Activated T-helper 1 cell treated with anti-CD3 and anti-CD28 coated beads, Interleukin-12 subunit alpha, Interleukin-12 subunit beta, Interleukin-2, Interleukin-4 antibody, amounts not matched to agents 30 ng/mL and 10 ng/mL and 1 ng/mL, durations not matched to agents 14 hours and 24 hours and 36 hours (primary cell): ENCODE data around the gene ADH1B. TPM values are rescaled to one million over a fixed set of nuclear protein-coding genes. Genes with fewer than 3 reads are reported as not detected.

Source experiments
- DNase-seq: peaks from one replicate; pipeline ENCODE4 v3.0.0; 2021; ENCODE audit warnings: low spot score
- H3K27ac Mint-ChIP-seq: one replicate; pipeline ENCODE4 v1.8.0; 2021; ENCODE audit warnings: mild to moderate bottlenecking, mixed read lengths
- H3K27me3 Mint-ChIP-seq: one replicate; pipeline ENCODE4 v1.8.0; 2022; ENCODE audit warnings: mild to moderate bottlenecking, moderate library complexity, mixed read lengths; ENCODE audit not compliant: insufficient read depth
- H3K36me3 Mint-ChIP-seq: one replicate; pipeline ENCODE4 v1.8.0; 2021; ENCODE audit warnings: low read depth, mixed read lengths
- H3K4me1 Mint-ChIP-seq: one replicate; pipeline ENCODE4 v1.8.0; 2021; ENCODE audit warnings: low read depth, mixed read lengths
- H3K4me3 Mint-ChIP-seq: one replicate; pipeline ENCODE4 v1.8.0; 2021; ENCODE audit warnings: mild to moderate bottlenecking, moderate library complexity, mixed read lengths
- H3K9me3 Mint-ChIP-seq: one replicate; pipeline ENCODE4 v1.8.0; 2021; ENCODE audit warnings: mixed read lengths
- intact Hi-C: fragments of 100-400 bp; cut with micrococcal nuclease; formaldehyde crosslinking; loops from one replicate; pipeline ENCODE4 v1.15.1; 2024
- total RNA-seq: library from RNA; stranded (reverse); gene quantifications from 2 replicates; pipeline ENCODE4 v1.2.3, GENCODE V29; 2022

Gene ADH1B
- total RNA-seq, 1 donor from 2014 or later = not detected

DNA sequence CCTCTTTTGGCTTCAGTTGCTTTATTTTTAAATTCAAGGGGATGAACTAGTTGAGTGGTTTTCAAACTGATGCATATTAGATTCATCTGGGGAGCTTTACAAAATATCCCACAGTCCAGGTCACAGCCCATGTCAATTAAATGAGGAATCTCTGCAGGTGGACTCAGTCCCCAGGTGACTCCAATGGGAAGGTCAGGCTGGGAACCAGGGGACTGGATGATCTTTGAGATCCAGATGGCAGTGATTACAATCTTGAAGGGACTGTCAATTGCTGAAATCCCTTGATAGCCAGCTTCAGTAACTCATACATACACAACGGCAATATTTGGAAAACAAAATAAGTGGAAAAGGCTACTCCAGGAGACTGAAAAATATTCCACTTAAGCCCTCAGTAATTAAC is 7.0 kb downstream of the ADH1B start:
- H3K27me3 Mint-ChIP-seq = no peaks in the 10 kb centered on the region
- H3K9me3 Mint-ChIP-seq = no peaks in the 10 kb centered on the region
- H3K4me3 Mint-ChIP-seq = no peak overlapping the region
- intact Hi-C loops = no loop called here
- H3K4me1 Mint-ChIP-seq = no peaks in the 10 kb centered on the region
- no peak overlapping the region for H3K27ac Mint-ChIP-seq
- H3K36me3 Mint-ChIP-seq = no peaks in the 10 kb centered on the region
- DNase-seq = no peak

DNA sequence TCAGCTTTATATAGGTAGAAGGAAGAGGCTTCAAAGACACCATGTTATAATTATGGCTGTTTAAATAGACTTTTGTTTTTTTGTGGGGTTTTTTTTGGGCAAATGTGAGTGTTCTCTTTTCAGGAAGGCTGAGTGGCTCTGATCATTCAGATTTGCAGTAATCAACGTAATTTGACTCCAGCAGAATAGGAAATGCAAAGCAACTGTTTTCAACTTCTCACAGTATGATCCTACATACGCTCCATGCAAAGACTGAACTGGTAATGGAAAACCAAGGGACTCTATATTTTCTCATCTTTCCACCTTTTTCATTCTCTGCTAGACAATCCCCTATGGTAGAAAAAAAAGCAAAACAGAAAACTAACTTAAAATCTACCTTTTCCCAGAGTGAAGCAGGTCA is 10.8 kb downstream of the ADH1B start:
- Mint-ChIP-seq H3K27ac (no peak overlapping the region), H3K4me3 (no peak overlapping the region), H3K9me3 (no peaks in the 10 kb centered on the region), H3K27me3 (no peaks in the 10 kb centered on the region), H3K4me1 (no peaks in the 10 kb centered on the region), H3K36me3 (no peaks in the 10 kb centered on the region)
- no peak for DNase-seq
- intact Hi-C loops = no loop called here

GRCh38 chr4:99305638-99306400 is 15.4 kb downstream of the ADH1B start:
- Mint-ChIP-seq H3K27ac (no peak overlapping the region), H3K27me3 (no peaks in the 10 kb centered on the region), H3K4me3 (no peak overlapping the region), H3K9me3 (no peaks in the 10 kb centered on the region), H3K36me3 (no peaks in the 10 kb centered on the region), H3K4me1 (no peaks in the 10 kb centered on the region)
- DNase-seq = no peak
- intact Hi-C loops = no loop called here

GRCh38 chr4:99301376-99302164 is 19.6 kb downstream of the ADH1B start:
- H3K9me3 Mint-ChIP-seq = peaks cover 7% of the 10 kb centered on the region
- no peak overlapping the region for H3K27ac Mint-ChIP-seq

GRCh38 chr4:99300934-99301333 is 20.3 kb downstream of the ADH1B start:
- DNase-seq = no peak
- H3K27ac Mint-ChIP-seq = no peak overlapping the region
- H3K4me3 Mint-ChIP-seq = no peak overlapping the region
- no peaks in the 10 kb centered on the region for H3K4me1 Mint-ChIP-seq
- no peaks in the 10 kb centered on the region for H3K36me3 Mint-ChIP-seq
- H3K9me3 Mint-ChIP-seq = peaks cover 12% of the 10 kb centered on the region
- intact Hi-C loops = no loop called here
- no peaks in the 10 kb centered on the region for H3K27me3 Mint-ChIP-seq

More at GRCh38 chr4:99301376-99302164, 19.6 kb downstream of the ADH1B start:
- no peak for DNase-seq
- Mint-ChIP-seq H3K27me3 (no peaks in the 10 kb centered on the region), H3K36me3 (no peaks in the 10 kb centered on the region), H3K4me1 (no peaks in the 10 kb centered on the region), H3K4me3 (no peak overlapping the region)
- intact Hi-C loops = no loop called here

DNA sequence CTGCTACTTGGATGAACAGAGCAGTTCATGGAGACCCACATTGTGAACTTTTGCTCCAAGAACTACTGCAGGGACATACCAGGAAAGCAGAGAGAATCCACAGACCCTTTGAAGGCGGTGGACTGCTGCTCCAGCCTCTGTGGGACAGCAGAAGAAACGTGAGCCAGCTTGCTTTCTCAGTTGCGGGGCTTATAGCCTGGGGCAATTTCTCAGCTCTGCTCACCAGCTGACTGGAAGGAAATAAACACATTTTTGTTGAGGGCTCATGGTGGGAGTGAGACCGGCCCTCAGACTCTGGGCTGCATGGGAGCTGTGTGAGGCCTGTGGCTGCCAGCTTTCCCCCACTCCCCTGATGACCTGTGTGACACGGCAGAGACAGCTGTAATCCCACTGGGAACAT is 27.8 kb downstream of the ADH1B start:
- intact Hi-C loops = no loop called here
- DNase-seq = no peak
- Mint-ChIP-seq H3K27ac (no peak overlapping the region), H3K9me3 (peaks cover 13% of the 10 kb centered on the region), H3K36me3 (no peaks in the 10 kb centered on the region), H3K4me3 (no peak overlapping the region), H3K27me3 (no peaks in the 10 kb centered on the region), H3K4me1 (no peaks in the 10 kb centered on the region)

DNA sequence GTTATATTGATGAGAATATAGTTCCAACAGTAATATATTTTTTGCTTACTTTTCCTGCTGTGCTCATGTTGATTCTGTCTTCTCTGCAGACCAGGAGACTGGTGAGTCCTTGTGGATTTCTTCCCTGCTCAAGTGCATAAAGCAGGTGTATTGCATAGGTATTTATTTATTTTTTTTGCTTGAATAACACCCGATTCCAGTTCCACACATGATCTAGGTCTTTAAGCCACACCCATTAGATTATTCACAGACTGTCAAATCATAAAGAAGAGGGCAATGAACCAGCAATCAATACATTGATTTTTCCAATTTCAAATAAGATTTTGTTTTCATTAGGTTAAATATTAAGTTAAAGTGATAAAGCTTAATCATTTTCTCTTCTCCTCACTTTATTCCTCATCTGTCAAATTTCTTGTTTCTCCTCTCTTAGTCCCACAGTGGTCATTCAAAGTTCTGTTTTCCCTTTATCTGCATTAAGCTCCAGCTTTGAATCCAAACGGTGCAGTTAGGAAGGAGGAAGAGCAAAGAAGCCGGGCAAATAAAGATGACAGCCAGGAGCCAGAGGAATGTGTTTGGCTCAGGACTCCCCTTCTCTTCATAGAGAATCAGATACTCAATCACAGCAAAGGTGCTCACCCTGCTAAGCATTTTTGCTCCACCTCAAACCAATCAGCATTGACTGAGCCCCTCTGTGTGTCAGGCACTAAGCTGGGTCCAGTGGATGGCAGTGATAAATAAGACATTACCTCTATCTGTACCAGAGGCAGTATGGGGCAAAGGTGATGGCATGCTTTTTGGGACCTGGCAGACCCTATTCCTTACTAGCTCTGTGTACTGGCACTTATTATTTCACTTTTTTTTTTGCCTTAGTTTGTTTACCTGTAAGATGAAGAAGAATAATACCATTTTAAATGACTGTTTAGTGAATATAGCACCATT is 30.1 kb downstream of the ADH1B start, which contains the start of gene ADH1A:
ADH1A (minus strand) TSS at position 138 of the 939 bp plus-strand sequence; CDS start at position 67, 71 bp downstream.
- intact Hi-C loops = no loop called here
- no peak for DNase-seq
- no peak within 1 kb of the TSS for H3K27ac Mint-ChIP-seq
- peaks cover 6% of the 10 kb centered on the region for H3K9me3 Mint-ChIP-seq
- no peak within 1 kb of the TSS for H3K4me3 Mint-ChIP-seq
- H3K36me3 Mint-ChIP-seq = no peaks in the 10 kb centered on the region
- no peaks in the 10 kb centered on the region for H3K27me3 Mint-ChIP-seq
- H3K4me1 Mint-ChIP-seq = no peaks in the 10 kb centered on the region

- DNase-seq = no peak
- Mint-ChIP-seq H3K4me1 (no peaks in the 10 kb centered on the region), H3K36me3 (no peaks in the 10 kb centered on the region), H3K4me3 (no peak overlapping the region), H3K9me3 (no peaks in the 10 kb centered on the region), H3K27me3 (no peaks in the 10 kb centered on the region), H3K27ac (no peak overlapping the region)
- intact Hi-C loops = no loop called here
Observed at GRCh38 chr4:99285387-99285786, 35.8 kb downstream of the ADH1B start.

- intact Hi-C loops = no loop called here
- Mint-ChIP-seq H3K4me1 (no peaks in the 10 kb centered on the region), H3K27ac (no peak overlapping the region), H3K27me3 (no peaks in the 10 kb centered on the region), H3K36me3 (no peaks in the 10 kb centered on the region), H3K4me3 (no peak overlapping the region), H3K9me3 (no peaks in the 10 kb centered on the region)
- no peak for DNase-seq
Observed at GRCh38 chr4:99282731-99283130, 38.5 kb downstream of the ADH1B start.

- no peak overlapping the region for H3K4me3 Mint-ChIP-seq
- DNase-seq = no peak
- intact Hi-C loops = no loop called here
- no peak overlapping the region for H3K27ac Mint-ChIP-seq
- no peaks in the 10 kb centered on the region for H3K9me3 Mint-ChIP-seq
- no peaks in the 10 kb centered on the region for H3K36me3 Mint-ChIP-seq
- no peaks in the 10 kb centered on the region for H3K27me3 Mint-ChIP-seq
- no peaks in the 10 kb centered on the region for H3K4me1 Mint-ChIP-seq
Observed at GRCh38 chr4:99281261-99281660, 39.9 kb downstream of the ADH1B start.

- H3K9me3 Mint-ChIP-seq = no peaks in the 10 kb centered on the region
- H3K36me3 Mint-ChIP-seq = no peaks in the 10 kb centered on the region
- H3K4me1 Mint-ChIP-seq = no peaks in the 10 kb centered on the region
- intact Hi-C loops = no loop called here
- no peak for DNase-seq
- H3K27me3 Mint-ChIP-seq = no peaks in the 10 kb centered on the region
- no peak overlapping the region for H3K4me3 Mint-ChIP-seq
- H3K27ac Mint-ChIP-seq = no peak overlapping the region
Observed at GRCh38 chr4:99276417-99276816, 44.8 kb downstream of the ADH1B start.

DNA sequence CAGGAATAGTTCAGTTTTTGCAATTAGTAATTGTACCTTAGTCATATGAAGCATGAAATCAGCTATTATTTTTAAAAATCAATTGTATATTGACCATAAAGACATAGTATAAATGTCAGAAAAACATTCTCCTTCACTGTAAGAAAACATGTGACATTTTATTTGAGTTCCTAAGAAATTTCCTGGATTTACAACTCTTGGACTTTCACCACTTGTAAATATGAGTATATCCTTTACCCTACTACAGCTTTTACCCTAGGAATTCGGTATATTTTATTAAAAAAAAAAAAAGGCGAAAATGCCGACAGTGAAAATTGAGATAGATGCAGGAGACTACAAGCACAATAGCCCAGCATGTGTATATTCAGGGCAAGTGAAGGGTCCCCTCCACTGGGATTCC is 45.3 kb downstream of the ADH1B start:
- intact Hi-C loops = no loop called here
- Mint-ChIP-seq H3K4me3 (no peak overlapping the region), H3K27me3 (no peaks in the 10 kb centered on the region), H3K27ac (no peak overlapping the region), H3K4me1 (no peaks in the 10 kb centered on the region), H3K9me3 (no peaks in the 10 kb centered on the region), H3K36me3 (no peaks in the 10 kb centered on the region)
- no peak for DNase-seq
